ENCODE measurements around the gene MYRIP.

Gene MYRIP

GRCh38 chr3:40143283-40144090 is 334.1 kb downstream of the MYRIP start:
- no peak for DNase-seq

GRCh38 chr3:40148827-40149226 is 339.4 kb downstream of the MYRIP start:
- no peak for DNase-seq

- DNase-seq: no peak
Observed at GRCh38 chr3:40152482-40153133, 343.2 kb downstream of the MYRIP start.

- no peak for DNase-seq
Observed at GRCh38 chr3:40160933-40161332, 351.5 kb downstream of the MYRIP start.

- no peak for DNase-seq
Observed at GRCh38 chr3:40162616-40163015, 353.2 kb downstream of the MYRIP start.

DNA sequence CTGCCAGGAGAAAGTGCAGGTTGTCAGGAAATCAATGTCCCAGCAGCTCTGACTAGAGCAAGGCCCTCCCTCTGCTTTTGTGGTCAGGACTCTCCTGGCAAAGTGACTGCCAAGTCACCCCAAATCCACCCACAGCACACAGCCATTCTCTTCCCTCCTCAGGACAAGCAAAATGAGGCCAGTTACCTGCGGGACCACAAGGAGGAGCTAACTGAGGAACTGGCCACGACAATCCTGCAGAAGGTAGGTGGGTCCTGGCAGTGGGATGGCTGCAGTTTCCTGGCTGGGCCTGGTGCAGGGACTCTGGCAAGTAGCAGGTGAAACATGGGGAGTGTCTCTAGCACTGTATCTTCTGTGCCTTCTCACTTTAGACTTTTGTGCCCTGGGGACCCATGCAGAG is 357.6 kb downstream of the MYRIP start:
- no peak for DNase-seq

- no peak for DNase-seq
Observed at GRCh38 chr3:40167958-40168357, 358.5 kb downstream of the MYRIP start.

DNA sequence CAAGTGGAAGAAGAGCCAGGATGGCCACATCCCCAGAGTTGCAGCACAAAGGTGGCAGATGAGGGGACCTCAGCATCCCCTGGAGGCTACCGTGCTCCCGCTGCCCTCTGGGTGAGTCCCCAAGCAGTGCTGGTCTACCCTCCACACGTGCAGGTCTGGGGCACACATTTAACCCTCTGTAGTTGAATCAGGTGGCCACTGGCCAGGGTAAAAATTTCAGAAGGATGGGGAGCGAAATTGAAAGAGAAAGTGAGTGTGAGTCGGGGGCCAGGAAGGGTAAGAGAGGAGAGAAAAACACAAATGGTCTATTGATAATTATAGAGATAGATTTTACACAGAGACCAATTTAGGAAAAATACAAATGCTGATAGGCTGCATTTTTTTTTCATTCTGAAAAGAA is 360.6 kb downstream of the MYRIP start:
- DNase-seq: no peak

- no peak for DNase-seq
Observed at GRCh38 chr3:40170395-40170794, 361.0 kb downstream of the MYRIP start.

GRCh38 chr3:40172560-40172959 is 363.2 kb downstream of the MYRIP start:
- no peak for DNase-seq

DNA sequence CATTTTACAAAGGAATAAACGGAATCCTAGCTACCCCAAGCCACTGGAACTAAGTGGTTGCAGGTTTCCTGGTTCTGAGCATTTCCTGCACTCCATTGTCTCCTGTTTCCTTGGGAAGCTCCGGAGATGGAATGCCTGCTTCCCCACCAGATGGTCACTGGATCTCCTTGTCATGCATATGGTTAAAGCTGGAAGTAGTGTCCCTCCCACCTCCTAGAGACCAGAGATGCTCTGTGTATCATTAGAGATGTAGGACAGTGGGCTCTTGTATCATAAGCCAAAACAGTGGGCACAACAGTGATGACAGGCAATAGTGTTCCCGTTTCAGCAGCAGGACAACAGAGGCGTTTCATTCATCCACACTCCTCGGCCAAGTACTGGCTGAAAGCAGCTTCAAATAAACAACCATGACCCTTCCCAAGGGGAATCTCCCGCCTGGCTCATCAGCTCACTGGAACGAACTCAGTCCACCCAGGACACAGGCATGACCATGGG is 363.9 kb downstream of the MYRIP start:
- no peak for DNase-seq

GRCh38 chr3:40178012-40178594 is 368.7 kb downstream of the MYRIP start:
- DNase-seq: no peak

- peak; percentile 0 for DNase-seq
Observed at GRCh38 chr3:40179016-40179415, 369.6 kb downstream of the MYRIP start.

DNA sequence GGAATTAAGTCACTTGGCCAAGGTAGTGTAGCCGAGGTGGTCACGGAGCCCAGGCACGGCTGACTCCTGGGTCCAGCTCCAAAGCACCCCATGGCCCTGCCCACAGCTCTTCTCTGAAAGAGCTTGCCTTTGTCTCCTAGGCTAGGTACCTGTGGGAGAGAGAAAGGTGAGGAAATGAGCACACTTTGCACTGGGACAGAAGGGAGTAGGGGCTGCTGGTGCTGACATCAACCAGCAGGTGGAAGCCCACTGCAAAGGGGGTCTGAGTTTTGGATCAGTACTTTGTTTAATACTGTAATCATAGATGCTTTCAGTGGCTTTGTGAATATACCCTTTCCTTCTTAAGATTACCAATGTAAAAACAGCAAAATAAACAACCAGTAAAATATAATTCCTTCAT is 371.8 kb downstream of the MYRIP start:
- no peak for DNase-seq

- DNase-seq: no peak
Observed at GRCh38 chr3:40185029-40185695, 375.8 kb downstream of the MYRIP start.

DNA sequence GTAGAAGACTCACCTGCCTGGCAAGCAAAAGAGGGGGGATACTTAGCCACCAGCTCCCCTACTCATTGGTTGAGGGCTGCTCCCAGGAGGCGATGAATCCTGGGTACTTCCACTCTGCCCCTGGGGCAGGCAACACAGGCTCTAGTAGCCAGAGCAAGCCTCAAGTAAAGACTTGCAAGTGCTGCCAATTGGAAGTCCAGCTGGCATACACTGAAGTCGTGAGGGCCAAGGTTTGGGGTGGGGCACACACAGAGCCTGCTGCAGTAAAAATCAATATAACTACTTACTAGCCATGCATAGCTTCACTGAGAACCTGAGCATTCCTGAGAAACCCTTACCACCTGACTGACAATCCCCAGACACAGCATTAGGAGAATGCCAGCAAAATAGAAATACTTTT is 377.1 kb downstream of the MYRIP start:
- no peak for DNase-seq

- DNase-seq: no peak
Observed at GRCh38 chr3:40187945-40188344, 378.5 kb downstream of the MYRIP start.

GRCh38 chr3:40189118-40189517 is 379.7 kb downstream of the MYRIP start:
- no peak for DNase-seq

DNA sequence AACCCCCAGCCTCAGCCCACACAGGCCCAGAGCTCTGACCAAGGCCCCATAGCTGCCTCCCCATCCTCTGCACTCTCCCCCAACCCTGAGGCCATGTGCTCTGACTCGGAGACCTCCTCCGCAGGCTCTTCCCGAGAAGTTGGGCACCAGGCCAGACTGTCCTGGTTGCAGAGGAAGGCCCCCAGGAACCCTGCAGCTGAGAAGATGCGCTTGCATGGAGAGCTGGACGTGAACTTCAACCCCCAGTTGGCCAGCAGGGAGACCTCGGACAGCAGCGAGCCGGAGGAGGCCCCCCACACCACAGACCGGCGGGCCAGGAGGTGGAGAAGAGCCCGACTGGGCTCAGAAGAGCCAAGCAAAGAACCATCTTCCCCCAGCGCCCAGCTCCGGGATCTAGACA is 380.6 kb downstream of the MYRIP start:
- DNase-seq: no peak

- no peak for DNase-seq
Observed at GRCh38 chr3:40191251-40191650, 381.8 kb downstream of the MYRIP start.

GRCh38 chr3:40191850-40192448 is 382.5 kb downstream of the MYRIP start:
- DNase-seq: no peak

DNA sequence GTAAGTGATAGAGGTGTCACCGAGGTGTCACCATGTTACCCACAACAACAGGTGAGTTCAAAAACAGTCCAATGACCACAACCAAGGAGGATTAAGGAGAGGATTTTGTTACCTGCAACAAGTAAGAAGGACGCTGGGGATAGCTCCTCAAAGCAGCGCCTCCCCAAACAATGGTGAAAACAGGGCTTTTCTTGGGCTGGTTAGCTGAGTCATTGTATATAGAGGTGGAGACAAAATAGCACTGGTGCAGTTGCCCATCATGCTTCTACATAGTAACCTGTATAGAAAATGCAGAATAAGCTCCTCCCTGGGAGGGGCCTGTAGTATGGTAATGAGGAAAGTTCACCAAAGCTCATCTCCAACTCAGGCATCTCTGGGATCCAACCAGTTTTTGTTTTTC is 383.2 kb downstream of the MYRIP start:
- no peak for DNase-seq

- DNase-seq: no peak
Observed at GRCh38 chr3:40196966-40197365, 387.6 kb downstream of the MYRIP start.

Data from NCI-H1436 treated with DMSO at 0.1 percent for 48 hours (cell line).